Suprapubic skin (tissue), 4 donors: Measurements from ENCODE around the gene LDLRAD4. TPM values are rescaled to one million over a fixed set of nuclear protein-coding genes. Genes with fewer than 3 reads are reported as not detected.

Experiments
- DNase-seq, 2 donors: peaks; one replicate each; pipeline ENCODE4 v3.0.0-alpha.2; 2019; ENCODE audit warnings: low spot score in 2 of 2
- H3K27ac ChIP-seq: fragments of 200-600 bp; sonication (generic); one replicate; pipeline ENCODE4 v1.5.1; 2019
- H3K27me3 ChIP-seq: fragments of 200-600 bp; sonication (generic); one replicate; pipeline ENCODE4 v1.5.1; 2019
- H3K36me3 ChIP-seq: fragments of 200-600 bp; sonication (generic); one replicate; pipeline ENCODE4 v1.5.1; 2019
- H3K4me1 ChIP-seq: fragments of 200-600 bp; sonication (generic); one replicate; pipeline ENCODE4 v1.5.1; 2019
- H3K4me3 ChIP-seq: fragments of 200-600 bp; sonication (generic); one replicate; pipeline ENCODE4 v1.5.1; 2019; ENCODE audit warnings: mild to moderate bottlenecking
- H3K9me3 ChIP-seq: fragments of 200-600 bp; sonication (generic); one replicate; pipeline ENCODE4 v1.5.1; 2019
- CTCF ChIP-seq, 2 donors: fragments of 200-600 bp in 1 of 2; fragments of 450-650 bp in 1 of 2; sonication (generic) in 1 of 2; IDR thresholded peaks; one replicate each; pipeline ENCODE4 v1.5.1; 2016 to 2019; ENCODE audit warnings: antibody characterized with exemption in 2 of 2, mild to moderate bottlenecking in 1 of 2, moderate library complexity in 1 of 2
- EP300 ChIP-seq: sonication (generic); formaldehyde crosslinking; IDR thresholded peaks from one replicate; pipeline ENCODE4 v1.6.1; 2017; ENCODE audit warnings: antibody characterized with exemption
- POLR2A ChIP-seq, 2 donors: fragments of 450-650 bp; IDR thresholded peaks; one replicate each; pipeline ENCODE4 v1.6.1; 2017; ENCODE audit warnings: antibody characterized with exemption in 2 of 2, mild to moderate bottlenecking in 2 of 2, moderate library complexity in 2 of 2
- POLR2AphosphoS5 ChIP-seq, 3 donors: sonication (generic); formaldehyde crosslinking; IDR thresholded peaks; one replicate each; pipeline ENCODE4 v1.6.1; 2017; ENCODE audit warnings: antibody characterized with exemption in 3 of 3
- WGBS: methylation state at CpG from one replicate; pipeline ENCODE4 v1.1.5; 2018; 5-methylcytosine and 5-hydroxymethylcytosine counted together
- total RNA-seq, 4 donors: library from RNA; depleted of rRNA; stranded (reverse); fragments of >200 nt; gene quantifications; one replicate each; pipeline ENCODE4 v1.1.0, GENCODE V29; 2016

Gene LDLRAD4
- total RNA-seq, 4 donors from 2014 or later, result 10.1 to 31.6 (median 15.1) TPM

DNA sequence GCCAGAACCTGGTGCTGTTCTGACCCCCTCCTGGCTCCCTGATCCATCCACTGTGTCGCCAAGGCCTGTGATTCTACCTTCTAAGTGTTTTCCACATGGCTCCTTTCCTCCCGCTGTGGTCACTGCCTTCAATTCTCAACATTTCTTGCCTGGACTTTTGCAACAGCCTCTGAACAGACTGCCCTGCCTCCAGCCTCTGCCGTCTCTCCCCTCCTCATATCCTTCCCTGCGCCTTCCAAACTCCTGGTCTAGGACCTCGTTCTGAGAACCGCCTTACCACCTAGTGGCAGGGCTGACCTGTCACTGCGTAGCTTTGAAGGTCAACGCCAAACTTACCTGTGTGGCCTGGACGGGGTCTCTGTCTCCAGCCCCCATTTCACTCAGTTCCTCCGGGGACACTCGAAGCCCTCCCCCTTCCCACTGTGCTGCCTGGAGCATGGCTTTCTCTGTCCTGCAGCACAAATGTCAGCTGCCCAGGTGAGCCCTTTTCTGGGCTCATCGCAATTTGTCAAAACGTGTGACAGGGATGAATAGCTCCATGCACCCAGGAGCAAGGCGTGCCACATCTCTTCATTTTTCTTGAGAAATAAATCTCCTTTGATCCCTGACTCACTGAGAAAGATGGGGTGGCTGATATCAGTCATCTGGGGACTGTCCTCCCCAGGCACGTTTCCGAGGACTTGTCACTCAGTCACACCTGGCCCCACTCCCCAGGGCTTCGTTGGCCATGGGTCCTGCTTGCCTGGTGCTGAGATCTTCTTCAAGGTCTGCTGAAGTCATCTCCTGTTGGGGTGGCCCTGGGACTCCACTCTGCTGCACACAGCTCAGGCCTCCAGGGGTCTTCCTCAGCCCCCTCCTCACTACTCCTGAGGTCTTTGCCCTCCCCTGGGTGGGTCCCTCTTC lies 46.7 kb downstream of the LDLRAD4 start:
- 91% methylated on average over 15 of the region's 17 CpGs for WGBS

DNA sequence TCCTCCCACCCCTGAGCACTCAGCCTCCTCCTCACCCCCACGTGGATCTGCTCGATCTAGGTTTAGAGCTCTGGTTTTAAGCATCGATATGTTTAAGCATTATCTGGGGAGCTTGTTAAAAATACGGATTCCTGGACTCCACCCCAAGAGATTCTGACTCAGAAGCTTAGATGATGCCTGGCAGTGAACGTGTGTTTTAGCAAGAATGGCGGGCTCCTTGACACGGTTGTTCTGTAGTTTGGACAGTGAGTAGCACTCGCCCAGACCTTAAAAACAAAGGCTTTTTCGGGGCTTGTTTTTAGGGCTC lies 47.3 kb downstream of the LDLRAD4 start:
- Histone ChIP-seq H3K4me1 (peaks cover 68% of the 10 kb centered on the region), H3K27ac (peak overlapping the region; percentile 68), H3K9me3 (no peaks in the 10 kb centered on the region), H3K27me3 (no peaks in the 10 kb centered on the region), H3K36me3 (no peaks in the 10 kb centered on the region), H3K4me3 (peak overlapping the region; percentile 32)
- 45% methylated on average over 8 of the region's 9 CpGs for WGBS
- no peak for DNase-seq
- no peak for TF ChIP-seq POLR2AphosphoS5 (IDR thresholded peaks at IDR 0.05)
- no peak for TF ChIP-seq POLR2A (IDR thresholded peaks at IDR 0.05)

More for the DNA sequence above, 46.7 kb downstream of the LDLRAD4 start:
- peaks cover 74% of the 10 kb centered on the region for H3K4me1 ChIP-seq
- H3K9me3 ChIP-seq, result no peaks in the 10 kb centered on the region
- peak overlapping the region; percentile 36 for H3K27ac ChIP-seq
- H3K27me3 ChIP-seq, result no peaks in the 10 kb centered on the region
- no peak overlapping the region for H3K4me3 ChIP-seq
- no peaks in the 10 kb centered on the region for H3K36me3 ChIP-seq
- TF ChIP-seq POLR2A (IDR thresholded peaks at IDR 0.05) (no peak), POLR2AphosphoS5 (IDR thresholded peaks at IDR 0.05) (no peak), CTCF (IDR thresholded peaks at IDR 0.05) (no peak), EP300 (no peak)
- DNase-seq, result peak in 1 of 2 donors; percentile 66

- Histone ChIP-seq H3K4me1 (peaks cover 62% of the 10 kb centered on the region), H3K4me3 (peak overlapping the region; percentile 32), H3K27me3 (no peaks in the 10 kb centered on the region), H3K27ac (peak overlapping the region; percentile 68), H3K36me3 (no peaks in the 10 kb centered on the region), H3K9me3 (no peaks in the 10 kb centered on the region)
- TF ChIP-seq CTCF (IDR thresholded peaks at IDR 0.05) (no peak), POLR2A (IDR thresholded peaks at IDR 0.05) (no peak), POLR2AphosphoS5 (IDR thresholded peaks at IDR 0.05) (no peak), EP300 (no peak)
- 22% methylated on average over 22 of the region's 23 CpGs for WGBS
- DNase-seq, result peak in 1 of 2 donors; percentile 84
These were observed 47.9 kb downstream of the LDLRAD4 start for GRCh38 chr18:13266218-13267100.

DNA sequence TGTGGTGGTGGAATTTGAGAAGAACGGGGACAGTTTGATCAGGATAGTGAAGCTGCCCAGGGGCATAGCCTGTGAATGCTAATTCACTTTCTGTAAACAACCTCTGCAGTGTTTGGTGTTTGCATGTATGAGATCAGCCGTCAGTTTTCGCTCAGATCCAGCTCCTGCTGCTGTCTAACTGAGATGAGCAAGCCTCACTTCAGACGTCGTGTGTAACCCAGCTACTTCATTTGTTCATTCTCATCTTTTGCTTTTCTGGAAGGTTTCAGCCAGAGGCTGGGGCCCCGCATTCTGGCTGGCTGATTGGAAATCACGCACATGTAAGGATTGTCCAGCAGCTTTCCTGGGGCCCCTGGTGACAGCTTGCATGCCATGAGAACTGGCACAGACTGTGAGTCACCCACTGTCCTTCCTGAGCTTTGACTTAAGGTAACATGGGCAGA lies 48.9 kb downstream of the LDLRAD4 start:
- Histone ChIP-seq H3K36me3 (no peaks in the 10 kb centered on the region), H3K4me3 (no peak overlapping the region), H3K4me1 (peaks cover 53% of the 10 kb centered on the region), H3K27ac (peak overlapping the region; percentile 68), H3K9me3 (no peaks in the 10 kb centered on the region), H3K27me3 (no peaks in the 10 kb centered on the region)
- WGBS, result 81% methylated on average over 7 of the region's 7 CpGs
- DNase-seq, result peak in 1 of 2 donors; percentile 54
- TF ChIP-seq POLR2AphosphoS5 (IDR thresholded peaks at IDR 0.05) (no peak), POLR2A (IDR thresholded peaks at IDR 0.05) (no peak), CTCF (IDR thresholded peaks at IDR 0.05) (no peak), EP300 (no peak)

DNA sequence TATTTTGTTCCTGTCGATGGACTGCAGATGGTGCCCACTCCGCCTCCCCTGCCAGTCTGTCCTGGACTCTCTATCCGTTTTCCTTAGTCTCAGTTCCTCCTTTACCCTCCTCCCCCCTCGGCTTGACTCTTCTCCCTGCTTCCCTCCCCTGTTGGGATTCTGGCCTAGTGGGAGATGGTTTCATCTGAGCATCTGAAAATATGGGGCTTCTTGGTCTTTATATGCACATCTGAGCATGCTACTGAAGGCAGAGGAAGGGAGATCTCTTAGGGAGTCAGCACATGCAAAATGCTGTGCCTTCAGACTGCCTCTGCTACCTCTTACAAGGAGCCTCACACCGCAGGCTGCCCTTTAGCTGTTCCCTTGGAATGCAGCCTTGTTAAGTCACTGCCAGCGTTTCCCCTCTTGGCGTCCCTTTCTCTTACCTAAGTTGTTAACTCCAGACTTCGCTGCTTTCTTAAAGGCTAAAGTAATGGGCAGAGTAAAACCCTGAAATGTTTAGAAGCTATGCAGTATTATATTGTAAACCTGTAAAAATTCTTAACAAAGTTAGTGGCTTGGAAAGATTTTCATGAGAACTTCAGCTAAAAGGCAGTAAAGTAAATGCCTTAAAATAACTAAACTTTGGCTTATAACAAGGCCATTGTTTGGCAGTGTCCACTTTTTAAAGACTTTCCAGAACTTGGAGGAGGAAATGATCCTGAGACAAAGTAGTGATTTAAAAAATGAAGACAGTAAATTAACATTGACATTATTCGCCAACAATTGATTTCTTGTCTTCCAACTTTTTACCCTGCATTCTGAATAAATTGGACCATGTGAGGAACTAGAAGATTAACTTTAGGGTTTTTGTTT lies 49.8 kb downstream of the LDLRAD4 start:
- Histone ChIP-seq H3K4me1 (peaks cover 53% of the 10 kb centered on the region), H3K27me3 (no peaks in the 10 kb centered on the region), H3K27ac (peak overlapping the region; percentile 72), H3K9me3 (no peaks in the 10 kb centered on the region), H3K36me3 (no peaks in the 10 kb centered on the region), H3K4me3 (no peak overlapping the region)
- TF ChIP-seq POLR2A (IDR thresholded peaks at IDR 0.05), result no peak
- no peak for TF ChIP-seq EP300
- TF ChIP-seq POLR2AphosphoS5 (IDR thresholded peaks at IDR 0.05), result no peak
- no peak for TF ChIP-seq CTCF (IDR thresholded peaks at IDR 0.05)
- 47% methylated on average over 9 of the region's 9 CpGs for WGBS
- peak in 1 of 2 donors; percentile 80 for DNase-seq
